HAP-1 (cell line): ENCODE measurements around the gene NDUFAB1.

Experiments
- DNase-seq, 2 experiments: peaks; one replicate each; pipeline ENCODE4 v3.0.0-alpha.2; 2016 to 2020; ENCODE audit warnings: low spot score in 2 of 2
- H3K27me3 ChIP-seq: fragments of 250-450 bp; sonication (Bioruptor Pico); 2 replicates; pipeline ENCODE4 v1.5.1; 2020; ENCODE audit warnings: low read depth, mild to moderate bottlenecking, moderate library complexity
- H3K36me3 ChIP-seq: fragments of 250-450 bp; sonication (Bioruptor Pico); replicated peaks from 2 replicates; pipeline ENCODE4 v1.5.1; 2020; ENCODE audit warnings: mild to moderate bottlenecking
- H3K4me1 ChIP-seq: fragments of 250-450 bp; sonication (Bioruptor Pico); 2 replicates; pipeline ENCODE4 v1.5.1; 2020; ENCODE audit warnings: mild to moderate bottlenecking
- H3K4me3 ChIP-seq: fragments of 250-450 bp; sonication (Bioruptor Pico); 2 replicates; pipeline ENCODE4 v1.5.1; 2020; ENCODE audit warnings: mild to moderate bottlenecking, moderate library complexity
- H3K9me3 ChIP-seq: fragments of 250-450 bp; sonication (Bioruptor Pico); 2 replicates; pipeline ENCODE4 v1.5.1; 2020; ENCODE audit warnings: mild to moderate bottlenecking, moderate library complexity
- in situ Hi-C: fragments of 300-500 bp; cut with MboI; formaldehyde crosslinking; loops from 3 replicates; pipeline ENCODE4 v1.14.3; 2020; ENCODE audit warnings: low sequenced_read_pairs, inconsistent platforms, mixed read lengths

Gene NDUFAB1

GRCh38 chr16:23577493-23577892 is 18.6 kb downstream of the NDUFAB1 start:
- Histone ChIP-seq H3K36me3 (peaks cover 66% of the 10 kb centered on the region), H3K27me3 (no peaks in the 10 kb centered on the region), H3K4me3 (no peak overlapping the region), H3K4me1 (peaks cover 7% of the 10 kb centered on the region), H3K9me3 (no peaks in the 10 kb centered on the region)
- in situ Hi-C loops: no loop called here
- DNase-seq: no peak

DNA sequence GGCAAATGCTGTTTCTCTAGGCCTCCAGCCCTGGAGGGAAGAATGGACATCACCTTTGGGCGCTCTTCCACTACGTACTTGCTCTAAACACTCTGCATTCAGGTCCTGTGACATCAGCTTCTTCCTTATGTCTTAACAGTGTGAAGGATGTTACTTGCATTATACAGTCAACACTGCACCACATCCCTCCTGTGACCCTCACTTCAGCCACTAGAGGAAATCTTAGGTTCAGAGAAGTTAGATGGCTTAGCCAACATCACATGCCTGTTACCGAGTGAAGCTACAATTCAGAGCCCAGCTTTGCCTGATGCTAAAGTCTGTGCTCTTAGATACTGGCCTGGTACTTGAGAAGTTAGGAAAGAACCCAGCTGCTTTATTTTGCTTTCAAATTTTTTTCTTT is 20.3 kb downstream of the NDUFAB1 start:
- DNase-seq: no peak

DNA sequence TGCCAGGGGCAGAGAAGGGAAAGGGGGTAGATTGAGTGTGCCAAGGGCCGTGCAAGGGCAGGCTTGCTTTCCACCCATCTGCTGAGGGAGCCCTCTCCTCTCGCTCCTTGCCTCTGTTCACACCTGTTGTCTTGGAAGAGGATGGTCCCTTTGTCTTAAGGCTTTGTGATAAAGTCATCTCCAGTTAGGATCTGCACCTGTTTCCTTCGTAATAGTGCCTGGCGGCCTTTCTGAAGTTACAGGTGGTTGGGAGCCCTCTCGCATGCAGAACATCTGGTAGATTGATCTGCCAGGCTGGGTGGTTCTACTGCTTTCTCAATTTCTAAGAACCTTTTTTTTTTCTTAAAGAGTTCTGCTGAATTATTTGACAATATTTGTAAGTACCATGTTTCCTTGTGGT is 22.3 kb downstream of the NDUFAB1 start:
- in situ Hi-C loops: no loop called here
- H3K36me3 ChIP-seq: peaks cover 56% of the 10 kb centered on the region

More for the DNA sequence above, 20.3 kb downstream of the NDUFAB1 start:
- H3K4me1 ChIP-seq: peaks cover 7% of the 10 kb centered on the region
- H3K9me3 ChIP-seq: no peaks in the 10 kb centered on the region
- peaks cover 58% of the 10 kb centered on the region for H3K36me3 ChIP-seq
- in situ Hi-C loops: no loop called here
- H3K27me3 ChIP-seq: no peaks in the 10 kb centered on the region
- no peak overlapping the region for H3K4me3 ChIP-seq

DNA sequence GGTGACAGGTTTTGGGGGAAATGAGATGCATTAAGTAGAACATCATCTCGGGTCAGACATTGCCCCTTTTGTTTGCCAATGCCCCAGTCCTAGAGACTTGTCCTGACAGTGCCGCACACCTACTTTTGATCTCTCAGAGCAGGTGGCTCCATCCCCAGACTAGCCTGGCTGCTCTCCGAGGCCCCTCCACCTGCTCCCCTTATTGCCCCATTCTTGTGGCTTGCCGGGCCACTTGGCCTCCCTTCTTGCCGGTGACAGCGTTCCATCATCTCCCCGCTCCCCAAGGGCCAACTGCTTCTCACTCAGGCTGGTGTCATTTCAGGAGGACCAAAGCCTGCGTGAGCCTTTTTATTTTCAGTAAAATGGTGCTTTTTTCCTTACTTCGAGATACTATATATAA is 23.7 kb downstream of the NDUFAB1 start:
- Histone ChIP-seq H3K4me1 (no peaks in the 10 kb centered on the region), H3K27me3 (no peaks in the 10 kb centered on the region), H3K9me3 (no peaks in the 10 kb centered on the region), H3K36me3 (peaks cover 59% of the 10 kb centered on the region), H3K4me3 (no peak overlapping the region)
- in situ Hi-C loops: no loop called here
- no peak for DNase-seq

More for the DNA sequence above, 22.3 kb downstream of the NDUFAB1 start:
- Histone ChIP-seq H3K27me3 (no peaks in the 10 kb centered on the region), H3K4me3 (no peak overlapping the region), H3K4me1 (peaks cover 7% of the 10 kb centered on the region), H3K9me3 (no peaks in the 10 kb centered on the region)
- DNase-seq: no peak

GRCh38 chr16:23571895-23572294 is 24.2 kb downstream of the NDUFAB1 start:
- Histone ChIP-seq H3K4me3 (no peak overlapping the region), H3K27me3 (no peaks in the 10 kb centered on the region), H3K9me3 (no peaks in the 10 kb centered on the region), H3K4me1 (no peaks in the 10 kb centered on the region), H3K36me3 (peaks cover 60% of the 10 kb centered on the region)
- in situ Hi-C loops: no loop called here
- DNase-seq: no peak

DNA sequence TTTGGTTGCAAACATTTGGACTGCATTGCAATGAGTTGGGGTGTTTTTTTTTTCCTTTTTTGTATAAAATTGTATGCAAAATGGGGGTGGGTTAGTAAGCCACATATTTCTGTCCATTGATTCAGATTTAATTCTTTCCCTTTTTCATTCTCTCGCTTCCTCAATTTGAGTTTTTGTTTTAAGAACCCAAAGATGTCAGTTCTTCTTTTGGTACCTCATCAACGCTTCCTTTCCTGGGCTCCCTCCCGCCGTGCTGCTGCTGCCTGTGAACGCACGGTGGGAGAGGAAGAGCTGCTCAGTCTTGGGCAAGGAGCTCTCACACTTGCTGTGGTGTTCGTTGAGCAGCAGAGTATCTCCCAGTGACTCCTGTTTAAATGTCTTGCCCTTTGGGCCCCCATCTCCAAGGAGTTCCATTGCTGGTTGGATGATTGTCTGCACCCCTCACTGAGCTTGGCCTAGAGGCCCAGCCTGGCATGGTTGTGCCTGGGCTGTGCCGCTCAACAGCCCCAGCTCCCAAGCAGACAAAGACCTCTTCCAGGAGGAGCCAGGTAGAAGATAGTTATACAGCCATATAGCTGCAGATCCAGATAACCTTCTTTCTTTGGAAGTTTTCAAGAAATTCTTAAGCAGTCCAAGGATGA is 25.0 kb downstream of the NDUFAB1 start:
- H3K36me3 ChIP-seq: peaks cover 66% of the 10 kb centered on the region
- H3K4me3 ChIP-seq: no peak overlapping the region
- DNase-seq: no peak
- H3K9me3 ChIP-seq: no peaks in the 10 kb centered on the region
- in situ Hi-C loops: no loop called here
- H3K4me1 ChIP-seq: no peaks in the 10 kb centered on the region
- H3K27me3 ChIP-seq: no peaks in the 10 kb centered on the region

DNA sequence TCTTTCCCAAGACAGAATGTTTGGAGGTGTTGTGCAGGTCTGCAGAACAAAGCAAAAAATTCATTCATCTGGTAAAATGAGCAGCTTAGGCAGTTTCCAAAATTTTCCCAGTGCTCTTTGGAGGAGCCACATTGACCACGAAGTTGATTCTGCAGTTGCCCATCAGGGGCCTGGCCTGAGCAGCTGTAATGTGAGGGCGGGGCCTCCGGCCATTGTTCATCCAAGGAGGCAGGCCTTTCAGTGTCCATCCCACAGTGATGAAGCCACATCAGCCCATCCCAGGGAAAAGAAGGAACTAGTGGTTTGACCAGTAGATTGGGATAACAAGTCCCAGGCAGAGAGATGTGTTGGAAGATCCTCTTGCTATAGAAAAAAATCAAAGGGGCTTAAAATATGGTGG is 28.5 kb downstream of the NDUFAB1 start:
- H3K27me3 ChIP-seq: no peaks in the 10 kb centered on the region
- H3K9me3 ChIP-seq: no peaks in the 10 kb centered on the region
- in situ Hi-C loops: no loop called here
- H3K4me1 ChIP-seq: no peaks in the 10 kb centered on the region
- no peak for DNase-seq
- H3K4me3 ChIP-seq: no peak overlapping the region
- peaks cover 77% of the 10 kb centered on the region for H3K36me3 ChIP-seq

DNA sequence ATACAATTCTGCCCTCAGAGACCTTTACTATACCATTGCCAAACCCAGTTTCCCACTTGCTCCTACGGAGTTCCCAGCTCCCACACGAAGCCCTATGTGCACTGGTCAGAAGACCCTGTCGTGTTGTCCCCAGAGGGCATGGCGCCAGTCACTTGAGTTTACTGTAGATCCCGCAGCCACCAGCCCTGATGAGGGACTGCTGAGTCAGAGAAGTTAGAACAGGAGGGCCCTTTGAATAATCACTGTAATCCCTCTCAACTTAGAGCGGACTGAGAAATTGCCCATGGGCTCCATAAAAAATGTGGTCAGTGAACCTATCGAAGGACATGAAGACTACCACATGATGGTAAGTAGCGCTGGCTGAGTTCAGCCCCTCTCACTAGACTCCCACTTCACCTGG is 29.4 kb downstream of the NDUFAB1 start:
- H3K36me3 ChIP-seq: peaks cover 84% of the 10 kb centered on the region
- no peaks in the 10 kb centered on the region for H3K4me1 ChIP-seq
- H3K9me3 ChIP-seq: no peaks in the 10 kb centered on the region
- no peaks in the 10 kb centered on the region for H3K27me3 ChIP-seq
- in situ Hi-C loops: no loop called here
- no peak overlapping the region for H3K4me3 ChIP-seq
- DNase-seq: no peak

- Histone ChIP-seq H3K4me1 (no peaks in the 10 kb centered on the region), H3K4me3 (no peak overlapping the region), H3K9me3 (no peaks in the 10 kb centered on the region), H3K36me3 (peaks cover 87% of the 10 kb centered on the region), H3K27me3 (no peaks in the 10 kb centered on the region)
- in situ Hi-C loops: no loop called here
- no peak for DNase-seq
These were observed 31.3 kb downstream of the NDUFAB1 start for GRCh38 chr16:23564575-23565363.

- Histone ChIP-seq H3K9me3 (no peaks in the 10 kb centered on the region), H3K27me3 (no peaks in the 10 kb centered on the region), H3K36me3 (peaks cover 83% of the 10 kb centered on the region), H3K4me1 (peaks cover 4% of the 10 kb centered on the region), H3K4me3 (no peak overlapping the region)
- in situ Hi-C loops: no loop called here
- DNase-seq: no peak
These were observed 32.9 kb downstream of the NDUFAB1 start for GRCh38 chr16:23563186-23563585.

GRCh38 chr16:23562505-23562904 is 33.6 kb downstream of the NDUFAB1 start:
- no peaks in the 10 kb centered on the region for H3K9me3 ChIP-seq
- H3K36me3 ChIP-seq: peaks cover 80% of the 10 kb centered on the region
- in situ Hi-C loops: no loop called here
- H3K4me1 ChIP-seq: peaks cover 4% of the 10 kb centered on the region
- H3K27me3 ChIP-seq: no peaks in the 10 kb centered on the region
- no peak for DNase-seq
- H3K4me3 ChIP-seq: no peak overlapping the region

DNA sequence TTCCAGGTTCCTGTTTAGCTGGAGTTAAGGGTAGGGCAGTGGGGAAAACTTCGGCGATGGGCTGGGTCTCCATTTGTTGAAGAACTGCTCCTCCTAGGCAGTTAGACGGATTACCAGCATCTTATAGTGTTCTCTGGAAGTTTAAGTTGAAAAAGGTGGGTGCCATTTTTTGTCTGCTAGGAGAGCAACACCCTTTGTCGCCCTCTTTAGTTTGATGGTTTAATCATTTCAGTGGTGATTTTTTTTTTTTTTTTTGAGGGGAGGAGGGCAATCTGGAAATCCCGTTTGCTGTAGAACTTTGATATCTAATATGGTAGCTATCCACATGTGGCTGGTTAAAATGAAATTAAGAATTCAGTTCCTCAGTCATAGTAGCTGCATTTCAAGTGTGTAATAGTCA is 34.5 kb downstream of the NDUFAB1 start:
- H3K36me3 ChIP-seq: peaks cover 75% of the 10 kb centered on the region
- peaks cover 4% of the 10 kb centered on the region for H3K4me1 ChIP-seq
- no peaks in the 10 kb centered on the region; the same call in 1 of the 2 replicates for H3K9me3 ChIP-seq
- DNase-seq: no peak
- no peaks in the 10 kb centered on the region for H3K27me3 ChIP-seq
- no peak overlapping the region for H3K4me3 ChIP-seq
- in situ Hi-C loops: no loop called here

DNA sequence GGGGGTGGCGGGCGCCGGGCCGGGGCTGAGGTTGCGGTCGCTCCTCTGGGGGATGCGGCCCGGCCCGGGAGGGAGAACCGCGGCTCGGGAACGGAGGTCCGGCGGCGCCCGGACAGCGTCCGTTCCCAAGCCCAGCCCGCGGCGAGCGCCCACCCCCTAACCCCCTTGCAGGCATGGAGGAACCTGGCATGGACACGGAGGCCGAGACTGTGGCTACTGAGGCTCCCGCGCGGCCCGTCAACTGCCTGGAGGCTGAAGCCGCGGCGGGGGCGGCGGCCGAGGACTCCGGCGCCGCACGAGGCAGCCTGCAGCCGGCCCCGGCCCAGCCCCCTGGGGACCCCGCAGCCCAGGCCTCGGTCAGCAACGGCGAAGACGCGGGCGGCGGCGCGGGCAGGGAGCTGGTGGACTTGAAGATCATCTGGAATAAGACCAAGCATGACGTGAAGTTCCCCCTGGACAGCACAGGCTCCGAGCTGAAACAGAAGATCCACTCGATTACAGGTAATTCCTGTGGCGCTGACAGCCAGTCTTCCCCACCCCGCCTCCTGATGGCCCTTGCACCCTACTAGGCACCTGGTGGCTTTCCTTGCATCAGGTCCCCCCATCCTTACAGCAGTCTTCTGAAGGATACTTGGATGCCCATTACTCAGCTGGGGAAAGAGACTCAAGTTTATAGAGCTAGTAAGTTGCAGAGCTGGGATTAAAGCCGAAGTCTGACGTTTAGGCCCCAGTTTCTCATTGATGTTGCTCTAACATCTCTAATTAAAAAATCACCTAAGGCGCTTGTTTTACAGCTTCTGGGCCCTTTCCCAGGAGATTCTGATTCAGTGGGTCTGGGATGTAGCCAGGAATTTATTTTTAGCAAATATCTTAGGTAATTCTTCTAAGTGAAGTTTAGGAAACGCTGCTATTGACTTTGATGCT is 38.1 kb downstream of the NDUFAB1 start:
- in situ Hi-C loops: no loop called here
- Histone ChIP-seq H3K36me3 (peaks cover 56% of the 10 kb centered on the region), H3K9me3 (no peaks in the 10 kb centered on the region; the same call in 1 of the 2 replicates), H3K4me1 (peaks cover 6% of the 10 kb centered on the region), H3K27me3 (no peaks in the 10 kb centered on the region), H3K4me3 (peak overlapping the region; percentile 90)
- DNase-seq: peak in 1 of 2 experiments; percentile 36
